Sigmoid colon (tissue), 7 donors: ENCODE data around the gene ARPP21. TPM values are rescaled to one million over a fixed set of nuclear protein-coding genes. Genes with fewer than 3 reads are reported as not detected.

Experiments used
- DNase-seq: peaks from one replicate; pipeline ENCODE4 v3.0.0-alpha.2; 2019
- H3K27ac ChIP-seq, 4 donors: fragments of 200-600 bp; sonication (generic); one replicate each; pipeline ENCODE4 v1.5.1; 2016 to 2019; ENCODE audit warnings: mild to moderate bottlenecking in 1 of 4
- H3K27me3 ChIP-seq, 3 donors: fragments of 200-600 bp; sonication (generic); one replicate each; pipeline ENCODE4 v1.5.1; 2019; ENCODE audit warnings: mild to moderate bottlenecking in 1 of 3
- H3K36me3 ChIP-seq, 4 donors: fragments of 200-600 bp; sonication (generic); one replicate each; pipeline ENCODE4 v1.5.1; 2016 to 2019
- H3K4me1 ChIP-seq, 4 donors: fragments of 200-600 bp; sonication (generic); one replicate each; pipeline ENCODE4 v1.5.1; 2017 to 2019
- H3K4me3 ChIP-seq, 4 donors: fragments of 200-600 bp; sonication (generic); one replicate each; pipeline ENCODE4 v1.5.1; 2017 to 2019; ENCODE audit warnings: mild to moderate bottlenecking in 2 of 4, moderate library complexity in 1 of 4
- H3K9me3 ChIP-seq, 4 donors: fragments of 200-600 bp in 3 of 4; sonication (generic) in 3 of 4; one replicate each; pipeline versions ENCODE4 v1.5.1 to v1.6.1; 2013 to 2019
- CTCF ChIP-seq, 4 experiments: fragments of 450-650 bp in 3 of 4; fragments of 200-600 bp in 1 of 4; IDR thresholded peaks; one replicate each; pipeline ENCODE4 v1.5.1; 2016 to 2019; ENCODE audit warnings: antibody characterized with exemption in 4 of 4, mild to moderate bottlenecking in 3 of 4, moderate library complexity in 2 of 4
- EP300 ChIP-seq, 4 donors: sonication (generic); formaldehyde crosslinking; IDR thresholded peaks; one replicate each; pipeline ENCODE4 v1.6.1; 2017; ENCODE audit warnings: antibody characterized with exemption in 4 of 4
- POLR2A ChIP-seq, 2 donors: fragments of 450-650 bp; IDR thresholded peaks; one replicate each; pipeline ENCODE4 v1.6.1; 2016; ENCODE audit warnings: antibody characterized with exemption in 2 of 2, mild to moderate bottlenecking in 2 of 2, moderate library complexity in 2 of 2
- POLR2AphosphoS5 ChIP-seq, 4 donors: sonication (generic); formaldehyde crosslinking; IDR thresholded peaks; one replicate each; pipeline ENCODE4 v1.6.1; 2017; ENCODE audit warnings: antibody characterized with exemption in 4 of 4
- WGBS, 2 donors: extraction: QIAGEN DNeasy Blood & Tissue Kit; methylation state at CpG; one replicate each; pipeline ENCODE4 v1.1.7; 2013; 5-methylcytosine and 5-hydroxymethylcytosine counted together
- intact Hi-C: fragments of 100-400 bp; cut with DNase I; formaldehyde crosslinking; loops from one replicate; pipeline ENCODE4 v1.15.1; 2023
- polyA plus RNA-seq, 3 donors: library from polyadenylated mRNA; stranded (reverse); fragments of 200-250 nt; gene quantifications; one replicate each; pipeline ENCODE4 v1.2.3, GENCODE V29; 2013
- total RNA-seq, 4 donors: library from RNA; depleted of rRNA; stranded (reverse); fragments of >200 nt; gene quantifications; one replicate each; pipeline ENCODE4 v1.1.0, GENCODE V29; 2016
- donor health status: healthy with polysubstance abuse.
- donor health status: Bipolar disorder and iron deficiency.
- donor health status: healthy.

Gene ARPP21
- total and polyA plus RNA-seq, 7 donors = 0.51 to 1.9 (median 1.1) TPM; not detected in 2

GRCh38 chr3:35664460-35664919 lies 25.2 kb downstream of the ARPP21 start:
- Histone ChIP-seq H3K4me3 (peak overlapping the region in 2 of 4 donors; percentile 29 to 30), H3K4me1 (peaks cover 0 to 11% (median 11%) of the 10 kb centered on the region in 4 donors), H3K27me3 (no peaks in the 10 kb centered on the region), H3K36me3 (no peaks in the 10 kb centered on the region), H3K27ac (no peak overlapping the region), H3K9me3 (no peaks in the 10 kb centered on the region)
- no peak for TF ChIP-seq EP300 (IDR thresholded peaks at IDR 0.05)
- no peak for TF ChIP-seq CTCF (IDR thresholded peaks at IDR 0.05)
- TF ChIP-seq POLR2A (IDR thresholded peaks at IDR 0.05) = no peak
- TF ChIP-seq POLR2AphosphoS5 (IDR thresholded peaks at IDR 0.05) = no peak
- intact Hi-C loops = no loop called here
- WGBS, 2 donors = 14 to 16% methylated on average over 14 of the region's 14 CpGs
- DNase-seq = peak; percentile 62

GRCh38 chr3:35665390-35666055 lies 26.2 kb downstream of the ARPP21 start:
- Histone ChIP-seq H3K27ac (no peak overlapping the region), H3K4me3 (no peak overlapping the region), H3K9me3 (no peaks in the 10 kb centered on the region), H3K27me3 (no peaks in the 10 kb centered on the region), H3K36me3 (no peaks in the 10 kb centered on the region), H3K4me1 (peaks cover 0 to 11% (median 11%) of the 10 kb centered on the region in 4 donors)
- TF ChIP-seq CTCF (IDR thresholded peaks at IDR 0.05) = no peak
- TF ChIP-seq POLR2AphosphoS5 (IDR thresholded peaks at IDR 0.05) = no peak
- intact Hi-C loops = no loop called here
- no peak for DNase-seq
- 43 to 72% methylated on average over 3 of the region's 3 CpGs for WGBS, 2 donors

- Histone ChIP-seq H3K9me3 (no peaks in the 10 kb centered on the region), H3K36me3 (no peaks in the 10 kb centered on the region), H3K4me3 (no peak overlapping the region), H3K4me1 (peaks cover 0 to 11% (median 11%) of the 10 kb centered on the region in 4 donors), H3K27ac (no peak overlapping the region), H3K27me3 (no peaks in the 10 kb centered on the region)
- WGBS, 2 donors = 89 to 91% methylated on average over 1 of the region's 1 CpG
- no peak for DNase-seq
- intact Hi-C loops = no loop called here
- TF ChIP-seq POLR2AphosphoS5 (IDR thresholded peaks at IDR 0.05) (no peak), POLR2A (IDR thresholded peaks at IDR 0.05) (no peak), EP300 (IDR thresholded peaks at IDR 0.05) (no peak), CTCF (IDR thresholded peaks at IDR 0.05) (no peak)
These were observed 27.6 kb downstream of the ARPP21 start for GRCh38 chr3:35666888-35667287.

GRCh38 chr3:35670408-35670965 lies 31.2 kb downstream of the ARPP21 start:
- H3K9me3 ChIP-seq = no peaks in the 10 kb centered on the region
- intact Hi-C loops = no loop called here
- H3K27me3 ChIP-seq = no peaks in the 10 kb centered on the region
- no peak overlapping the region for H3K27ac ChIP-seq
- no peaks in the 10 kb centered on the region for H3K36me3 ChIP-seq
- no peak for TF ChIP-seq POLR2AphosphoS5 (IDR thresholded peaks at IDR 0.05)
- no peak for TF ChIP-seq CTCF (IDR thresholded peaks at IDR 0.05)
- no peak for TF ChIP-seq EP300 (IDR thresholded peaks at IDR 0.05)
- TF ChIP-seq POLR2A (IDR thresholded peaks at IDR 0.05) = no peak
- H3K4me3 ChIP-seq = no peak overlapping the region
- no peak for DNase-seq
- WGBS, 2 donors = 75 to 82% methylated on average over 9 of the region's 9 CpGs
- no peaks in the 10 kb centered on the region for H3K4me1 ChIP-seq
